ENCODE data around the gene NUDT1.

DNA sequence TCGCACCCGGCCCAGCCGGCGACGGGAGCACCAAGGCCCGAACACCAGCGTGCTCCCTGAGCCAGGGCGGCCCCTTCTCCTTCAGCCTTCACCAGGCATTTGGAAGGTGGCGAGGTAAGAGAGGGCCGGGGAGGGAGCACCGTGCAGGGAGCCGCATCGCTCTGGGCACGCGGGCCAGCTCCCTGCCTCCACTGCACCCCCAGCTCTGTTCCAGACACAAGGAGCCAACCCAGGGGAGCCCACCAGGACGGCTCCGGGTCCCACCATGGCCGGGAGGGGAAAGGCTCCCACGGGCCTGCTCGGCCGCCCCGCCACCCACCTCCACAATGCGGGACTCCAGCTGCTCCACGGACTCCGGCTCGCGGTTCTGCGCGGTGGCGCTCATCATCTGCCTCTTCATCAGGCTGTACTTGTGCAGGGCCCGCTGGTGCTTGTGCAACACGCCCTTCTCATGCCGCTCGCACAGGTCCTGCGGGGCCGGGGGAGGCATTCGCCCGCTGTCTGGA is 15.1 kb downstream of the NUDT1 start:
- TF ChIP-seq, protein P1, sequence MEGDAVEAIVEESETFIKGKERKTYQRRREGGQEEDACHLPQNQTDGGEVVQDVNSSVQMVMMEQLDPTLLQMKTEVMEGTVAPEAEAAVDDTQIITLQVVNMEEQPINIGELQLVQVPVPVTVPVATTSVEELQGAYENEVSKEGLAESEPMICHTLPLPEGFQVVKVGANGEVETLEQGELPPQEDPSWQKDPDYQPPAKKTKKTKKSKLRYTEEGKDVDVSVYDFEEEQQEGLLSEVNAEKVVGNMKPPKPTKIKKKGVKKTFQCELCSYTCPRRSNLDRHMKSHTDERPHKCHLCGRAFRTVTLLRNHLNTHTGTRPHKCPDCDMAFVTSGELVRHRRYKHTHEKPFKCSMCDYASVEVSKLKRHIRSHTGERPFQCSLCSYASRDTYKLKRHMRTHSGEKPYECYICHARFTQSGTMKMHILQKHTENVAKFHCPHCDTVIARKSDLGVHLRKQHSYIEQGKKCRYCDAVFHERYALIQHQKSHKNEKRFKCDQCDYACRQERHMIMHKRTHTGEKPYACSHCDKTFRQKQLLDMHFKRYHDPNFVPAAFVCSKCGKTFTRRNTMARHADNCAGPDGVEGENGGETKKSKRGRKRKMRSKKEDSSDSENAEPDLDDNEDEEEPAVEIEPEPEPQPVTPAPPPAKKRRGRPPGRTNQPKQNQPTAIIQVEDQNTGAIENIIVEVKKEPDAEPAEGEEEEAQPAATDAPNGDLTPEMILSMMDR (conservative IDR thresholded peaks at IDR 0.05; ENCODE audit: low read depth in 2 of 2): no peak
- TF ChIP-seq EZH2 (IDR thresholded peaks at IDR 0.05; ENCODE audit: low read depth, unreplicated experiment) (no peak), REST (IDR thresholded peaks at IDR 0.05; ENCODE audit: unreplicated experiment) (no peak), POLR2AphosphoS5 (IDR thresholded peaks at IDR 0.05; ENCODE audit: low read depth) (no peak)
- TF ChIP-seq, protein P2, sequence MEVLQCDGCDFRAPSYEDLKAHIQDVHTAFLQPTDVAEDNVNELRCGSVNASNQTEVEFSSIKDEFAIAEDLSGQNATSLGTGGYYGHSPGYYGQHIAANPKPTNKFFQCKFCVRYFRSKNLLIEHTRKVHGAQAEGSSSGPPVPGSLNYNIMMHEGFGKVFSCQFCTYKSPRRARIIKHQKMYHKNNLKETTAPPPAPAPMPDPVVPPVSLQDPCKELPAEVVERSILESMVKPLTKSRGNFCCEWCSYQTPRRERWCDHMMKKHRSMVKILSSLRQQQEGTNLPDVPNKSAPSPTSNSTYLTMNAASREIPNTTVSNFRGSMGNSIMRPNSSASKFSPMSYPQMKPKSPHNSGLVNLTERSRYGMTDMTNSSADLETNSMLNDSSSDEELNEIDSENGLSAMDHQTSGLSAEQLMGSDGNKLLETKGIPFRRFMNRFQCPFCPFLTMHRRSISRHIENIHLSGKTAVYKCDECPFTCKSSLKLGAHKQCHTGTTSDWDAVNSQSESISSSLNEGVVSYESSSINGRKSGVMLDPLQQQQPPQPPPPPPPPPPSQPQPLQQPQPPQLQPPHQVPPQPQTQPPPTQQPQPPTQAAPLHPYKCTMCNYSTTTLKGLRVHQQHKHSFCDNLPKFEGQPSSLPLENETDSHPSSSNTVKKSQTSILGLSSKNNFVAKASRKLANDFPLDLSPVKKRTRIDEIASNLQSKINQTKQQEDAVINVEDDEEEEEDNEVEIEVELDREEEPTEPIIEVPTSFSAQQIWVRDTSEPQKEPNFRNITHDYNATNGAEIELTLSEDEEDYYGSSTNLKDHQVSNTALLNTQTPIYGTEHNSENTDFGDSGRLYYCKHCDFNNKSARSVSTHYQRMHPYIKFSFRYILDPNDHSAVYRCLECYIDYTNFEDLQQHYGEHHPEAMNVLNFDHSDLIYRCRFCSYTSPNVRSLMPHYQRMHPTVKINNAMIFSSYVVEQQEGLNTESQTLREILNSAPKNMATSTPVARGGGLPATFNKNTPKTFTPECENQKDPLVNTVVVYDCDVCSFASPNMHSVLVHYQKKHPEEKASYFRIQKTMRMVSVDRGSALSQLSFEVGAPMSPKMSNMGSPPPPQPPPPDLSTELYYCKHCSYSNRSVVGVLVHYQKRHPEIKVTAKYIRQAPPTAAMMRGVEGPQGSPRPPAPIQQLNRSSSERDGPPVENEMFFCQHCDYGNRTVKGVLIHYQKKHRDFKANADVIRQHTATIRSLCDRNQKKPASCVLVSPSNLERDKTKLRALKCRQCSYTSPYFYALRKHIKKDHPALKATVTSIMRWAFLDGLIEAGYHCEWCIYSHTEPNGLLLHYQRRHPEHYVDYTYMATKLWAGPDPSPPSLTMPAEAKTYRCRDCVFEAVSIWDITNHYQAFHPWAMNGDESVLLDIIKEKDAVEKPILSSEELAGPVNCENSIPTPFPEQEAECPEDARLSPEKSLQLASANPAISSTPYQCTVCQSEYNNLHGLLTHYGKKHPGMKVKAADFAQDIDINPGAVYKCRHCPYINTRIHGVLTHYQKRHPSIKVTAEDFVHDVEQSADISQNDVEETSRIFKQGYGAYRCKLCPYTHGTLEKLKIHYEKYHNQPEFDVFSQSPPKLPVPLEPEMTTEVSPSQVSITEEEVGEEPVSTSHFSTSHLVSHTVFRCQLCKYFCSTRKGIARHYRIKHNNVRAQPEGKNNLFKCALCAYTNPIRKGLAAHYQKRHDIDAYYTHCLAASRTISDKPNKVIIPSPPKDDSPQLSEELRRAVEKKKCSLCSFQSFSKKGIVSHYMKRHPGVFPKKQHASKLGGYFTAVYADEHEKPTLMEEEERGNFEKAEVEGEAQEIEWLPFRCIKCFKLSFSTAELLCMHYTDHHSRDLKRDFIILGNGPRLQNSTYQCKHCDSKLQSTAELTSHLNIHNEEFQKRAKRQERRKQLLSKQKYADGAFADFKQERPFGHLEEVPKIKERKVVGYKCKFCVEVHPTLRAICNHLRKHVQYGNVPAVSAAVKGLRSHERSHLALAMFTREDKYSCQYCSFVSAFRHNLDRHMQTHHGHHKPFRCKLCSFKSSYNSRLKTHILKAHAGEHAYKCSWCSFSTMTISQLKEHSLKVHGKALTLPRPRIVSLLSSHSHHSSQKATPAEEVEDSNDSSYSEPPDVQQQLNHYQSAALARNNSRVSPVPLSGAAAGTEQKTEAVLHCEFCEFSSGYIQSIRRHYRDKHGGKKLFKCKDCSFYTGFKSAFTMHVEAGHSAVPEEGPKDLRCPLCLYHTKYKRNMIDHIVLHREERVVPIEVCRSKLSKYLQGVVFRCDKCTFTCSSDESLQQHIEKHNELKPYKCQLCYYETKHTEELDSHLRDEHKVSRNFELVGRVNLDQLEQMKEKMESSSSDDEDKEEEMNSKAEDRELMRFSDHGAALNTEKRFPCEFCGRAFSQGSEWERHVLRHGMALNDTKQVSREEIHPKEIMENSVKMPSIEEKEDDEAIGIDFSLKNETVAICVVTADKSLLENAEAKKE (CRISPR knock-in tag; IDR thresholded peaks at IDR 0.05): no peak

Measured in GM23338 (cell line).